Type B pancreatic cell (in vitro differentiated cells): Measurements from ENCODE around the gene CARD14. TPM values are rescaled to one million over a fixed set of nuclear protein-coding genes. Genes with fewer than 3 reads are reported as not detected.
A peak's percentile ranks its signal among the peaks of the same experiment; 100 is the strongest.

Experiments used
- DNase-seq: peaks from one replicate; pipeline ENCODE4 v3.0.0; 2021; ENCODE audit warnings: mixed read lengths; ENCODE audit not compliant: unreplicated experiment; ENCODE audit errors: extremely low spot score
- H3K27ac Mint-ChIP-seq: 2 replicates; pipeline ENCODE4 v1.8.0; 2021; ENCODE audit warnings: mild to moderate bottlenecking, mixed read lengths
- H3K27me3 Mint-ChIP-seq: 2 replicates; pipeline ENCODE4 v1.8.0; 2021; ENCODE audit warnings: mixed read lengths
- H3K36me3 Mint-ChIP-seq: 2 replicates; pipeline ENCODE4 v1.8.0; 2021; ENCODE audit warnings: mixed read lengths
- H3K4me1 Mint-ChIP-seq: one replicate; pipeline ENCODE4 v1.8.0; 2021; ENCODE audit warnings: mixed read lengths; ENCODE audit not compliant: unreplicated experiment
- H3K4me3 Mint-ChIP-seq: 2 replicates; pipeline ENCODE4 v1.8.0; 2021; ENCODE audit warnings: mild to moderate bottlenecking, mixed read lengths
- H3K9me3 Mint-ChIP-seq: 2 replicates; pipeline ENCODE4 v1.8.0; 2021; ENCODE audit warnings: mixed read lengths
- CTCF ChIP-seq: fragments of 200-600 bp; sonication (generic); conservative IDR thresholded peaks from 2 replicates; pipeline ENCODE4 v1.5.0; 2021; ENCODE audit warnings: antibody characterized with exemption, mild to moderate bottlenecking
- total RNA-seq: library from RNA; stranded (reverse); gene quantifications from 2 replicates; pipeline ENCODE4 v1.2.1, GENCODE V29; 2021; ENCODE audit warnings: low replicate concordance

CARD14 gene
- total RNA-seq, 1 donor from 2014 or later, result 1.9 TPM

- no peak for TF ChIP-seq CTCF
- Mint-ChIP-seq H3K4me3 (no peak overlapping the region), H3K9me3 (no peaks in the 10 kb centered on the region), H3K27me3 (no peaks in the 10 kb centered on the region), H3K36me3 (peaks cover 9% of the 10 kb centered on the region), H3K27ac (no peak overlapping the region), H3K4me1 (peaks cover 16% of the 10 kb centered on the region)
- DNase-seq, result no peak
Measured at GRCh38 chr17:80224683-80225082, 54.9 kb downstream of the CARD14 start.

GRCh38 chr17:80225230-80225629, 55.4 kb downstream of the CARD14 start:
- peaks cover 16% of the 10 kb centered on the region for H3K4me1 Mint-ChIP-seq
- DNase-seq, result no peak
- no peaks in the 10 kb centered on the region for H3K27me3 Mint-ChIP-seq
- TF ChIP-seq CTCF, result no peak
- no peaks in the 10 kb centered on the region for H3K9me3 Mint-ChIP-seq
- H3K36me3 Mint-ChIP-seq, result peaks cover 12% of the 10 kb centered on the region
- H3K4me3 Mint-ChIP-seq, result no peak overlapping the region
- H3K27ac Mint-ChIP-seq, result peak overlapping the region; percentile 31

GRCh38 chr17:80227156-80227555, 57.3 kb downstream of the CARD14 start:
- no peak for TF ChIP-seq CTCF
- no peak for DNase-seq
- no peaks in the 10 kb centered on the region for H3K27me3 Mint-ChIP-seq
- peaks cover 24% of the 10 kb centered on the region for H3K36me3 Mint-ChIP-seq
- peaks cover 16% of the 10 kb centered on the region for H3K4me1 Mint-ChIP-seq
- no peak overlapping the region for H3K27ac Mint-ChIP-seq
- H3K4me3 Mint-ChIP-seq, result no peak overlapping the region
- peaks cover 5% of the 10 kb centered on the region for H3K9me3 Mint-ChIP-seq

GRCh38 chr17:80227666-80228065, 57.8 kb downstream of the CARD14 start:
- Mint-ChIP-seq H3K27me3 (no peaks in the 10 kb centered on the region), H3K4me3 (no peak overlapping the region), H3K9me3 (peaks cover 5% of the 10 kb centered on the region), H3K4me1 (peaks cover 16% of the 10 kb centered on the region), H3K36me3 (peaks cover 29% of the 10 kb centered on the region), H3K27ac (no peak overlapping the region)
- no peak for DNase-seq
- TF ChIP-seq CTCF, result no peak

- peaks cover 34% of the 10 kb centered on the region for H3K36me3 Mint-ChIP-seq
- no peaks in the 10 kb centered on the region for H3K27me3 Mint-ChIP-seq
- no peak overlapping the region for H3K4me3 Mint-ChIP-seq
- TF ChIP-seq CTCF, result no peak
- no peak overlapping the region for H3K27ac Mint-ChIP-seq
- H3K4me1 Mint-ChIP-seq, result peaks cover 16% of the 10 kb centered on the region
- DNase-seq, result no peak
- H3K9me3 Mint-ChIP-seq, result peaks cover 5% of the 10 kb centered on the region
Measured at GRCh38 chr17:80228477-80228876, 58.6 kb downstream of the CARD14 start.

GRCh38 chr17:80229011-80229410, 59.2 kb downstream of the CARD14 start:
- H3K9me3 Mint-ChIP-seq, result peaks cover 5% of the 10 kb centered on the region
- H3K36me3 Mint-ChIP-seq, result peaks cover 35% of the 10 kb centered on the region
- TF ChIP-seq CTCF, result no peak
- no peaks in the 10 kb centered on the region for H3K27me3 Mint-ChIP-seq
- peaks cover 14% of the 10 kb centered on the region for H3K4me1 Mint-ChIP-seq
- no peak for DNase-seq
- H3K4me3 Mint-ChIP-seq, result no peak overlapping the region
- H3K27ac Mint-ChIP-seq, result no peak overlapping the region
